B cell (primary cell): ENCODE data around the gene NPSR1.

ENCODE experiments used
- EZH2 ChIP-seq: IDR thresholded peaks from 2 replicates; pipeline ENCODE4 v1.6.1; 2012; ENCODE audit warnings: borderline replicate concordance, low read depth, mild to moderate bottlenecking, moderate library complexity, low read length; ENCODE audit not compliant: insufficient read depth, poor library complexity, severe bottlenecking
- TF ChIP-seq, protein P1 (sequence below): fragments of 200-600 bp; IDR thresholded peaks from one replicate; pipeline ENCODE4 v1.8.0; 2022; ENCODE audit warnings: antibody characterized with exemption, mild to moderate bottlenecking

DNA sequence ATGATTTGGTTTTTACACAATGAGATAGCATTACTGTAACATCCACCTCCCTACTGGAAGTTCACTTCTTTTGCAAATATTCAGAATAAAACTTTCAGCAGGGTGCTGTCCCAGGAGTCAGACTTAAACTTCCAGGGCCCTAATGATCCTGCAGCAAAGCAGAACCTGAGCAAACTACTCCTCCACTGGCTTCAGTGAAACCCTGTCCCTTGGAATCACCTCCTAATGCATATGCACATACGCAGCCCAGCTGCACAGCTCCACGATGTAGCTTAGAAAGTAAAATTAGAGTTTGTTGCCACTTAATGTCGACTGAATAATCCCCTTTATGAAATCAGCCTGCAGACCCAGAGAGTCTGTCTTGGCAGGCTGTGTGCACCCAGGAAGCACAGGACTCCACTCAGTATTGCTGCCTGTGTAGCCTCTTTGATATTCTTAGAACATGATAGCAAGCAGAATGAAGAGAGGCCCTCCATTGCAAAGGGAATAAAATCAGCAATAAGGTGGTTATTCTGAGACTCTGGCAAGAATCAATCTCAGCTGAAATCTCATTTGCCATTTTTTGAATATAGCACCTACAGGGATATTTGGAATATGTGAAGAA, 1.6 kb downstream of the NPSR1 start:
- TF ChIP-seq EZH2 = no peak
- TF ChIP-seq, protein P1, sequence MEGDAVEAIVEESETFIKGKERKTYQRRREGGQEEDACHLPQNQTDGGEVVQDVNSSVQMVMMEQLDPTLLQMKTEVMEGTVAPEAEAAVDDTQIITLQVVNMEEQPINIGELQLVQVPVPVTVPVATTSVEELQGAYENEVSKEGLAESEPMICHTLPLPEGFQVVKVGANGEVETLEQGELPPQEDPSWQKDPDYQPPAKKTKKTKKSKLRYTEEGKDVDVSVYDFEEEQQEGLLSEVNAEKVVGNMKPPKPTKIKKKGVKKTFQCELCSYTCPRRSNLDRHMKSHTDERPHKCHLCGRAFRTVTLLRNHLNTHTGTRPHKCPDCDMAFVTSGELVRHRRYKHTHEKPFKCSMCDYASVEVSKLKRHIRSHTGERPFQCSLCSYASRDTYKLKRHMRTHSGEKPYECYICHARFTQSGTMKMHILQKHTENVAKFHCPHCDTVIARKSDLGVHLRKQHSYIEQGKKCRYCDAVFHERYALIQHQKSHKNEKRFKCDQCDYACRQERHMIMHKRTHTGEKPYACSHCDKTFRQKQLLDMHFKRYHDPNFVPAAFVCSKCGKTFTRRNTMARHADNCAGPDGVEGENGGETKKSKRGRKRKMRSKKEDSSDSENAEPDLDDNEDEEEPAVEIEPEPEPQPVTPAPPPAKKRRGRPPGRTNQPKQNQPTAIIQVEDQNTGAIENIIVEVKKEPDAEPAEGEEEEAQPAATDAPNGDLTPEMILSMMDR = no peak
